Measurements from ENCODE around the gene ADARB2.

ADARB2 gene

DNA sequence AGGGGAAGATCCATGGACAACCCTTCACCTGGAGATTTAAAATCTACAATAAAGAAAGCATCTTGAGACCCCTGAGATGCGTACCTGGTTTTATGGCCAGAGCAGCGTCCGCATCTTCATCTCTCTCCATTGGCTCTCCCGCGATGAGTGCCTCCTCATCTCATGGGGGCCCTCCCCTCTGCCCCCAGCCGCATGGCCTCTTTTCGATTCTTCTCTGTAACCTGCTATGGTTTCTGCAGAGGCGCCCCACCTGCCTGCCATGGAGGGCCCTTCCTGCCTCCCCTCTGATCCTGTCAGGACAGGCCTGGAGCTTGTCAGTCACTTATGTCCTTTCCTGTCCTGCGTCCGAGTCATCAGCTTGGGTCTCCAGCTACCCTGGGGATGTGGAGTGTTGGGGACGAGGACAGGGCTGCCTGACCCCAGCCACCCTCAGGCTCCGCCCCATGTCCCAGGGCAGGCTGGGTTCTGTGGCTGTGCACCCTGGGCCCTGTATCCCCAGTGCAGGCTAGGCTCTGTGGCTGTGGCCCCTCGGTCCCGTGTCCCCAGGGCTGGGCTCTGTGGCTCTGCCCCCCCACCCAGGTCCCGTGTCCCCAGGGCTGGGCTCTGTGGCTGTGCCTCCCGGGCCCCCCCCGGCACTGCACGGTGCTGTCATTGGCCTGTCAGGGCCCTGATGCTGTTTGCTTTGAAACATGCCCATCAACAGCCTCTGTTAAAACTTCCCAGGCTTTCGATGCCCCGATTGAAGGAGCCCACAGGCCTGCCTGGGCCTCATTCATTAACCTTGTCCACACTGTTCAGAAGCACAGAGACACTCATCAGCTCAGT lies 581.3 kb downstream of the ADARB2 start:
- DNase-seq: no peak

DNA sequence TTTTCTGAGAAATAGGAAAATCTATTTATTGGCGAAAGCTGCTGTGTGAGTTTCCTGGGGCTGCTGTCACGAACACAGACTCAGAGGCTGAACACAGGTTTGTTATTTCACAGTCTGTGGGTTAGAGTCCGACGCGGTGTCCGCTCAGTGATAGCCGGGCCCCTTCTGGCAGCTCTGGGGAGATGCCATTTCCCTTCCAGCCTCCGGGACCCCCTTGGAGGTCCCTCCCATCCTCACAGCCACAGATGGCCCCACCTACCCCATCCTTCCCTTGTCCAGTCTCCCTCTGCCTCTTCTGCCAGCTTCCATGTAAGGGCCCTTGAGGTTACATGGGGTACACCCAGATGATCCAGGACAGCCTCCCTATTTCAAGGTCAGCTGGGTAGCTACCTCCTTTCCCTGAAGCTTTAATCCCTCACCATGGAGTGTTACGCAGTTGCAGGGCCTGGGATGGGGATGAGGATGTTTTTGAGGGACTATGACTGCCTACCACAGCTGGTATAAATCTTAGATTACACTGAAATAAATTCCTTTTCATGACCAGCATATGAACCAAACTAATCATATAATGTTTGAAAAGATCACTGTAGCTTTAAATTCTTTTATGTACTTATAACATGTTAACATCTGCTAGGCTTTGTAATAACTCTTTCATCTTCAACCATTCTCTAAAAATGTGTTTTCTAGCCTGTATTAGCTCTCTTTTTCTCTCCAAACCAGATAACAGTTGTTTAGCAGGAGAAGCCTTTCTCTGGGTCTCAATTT lies 582.6 kb downstream of the ADARB2 start:
- DNase-seq: no peak

- no peak for DNase-seq
Observed at GRCh38 chr10:1153805-1154351, 583.4 kb downstream of the ADARB2 start.

DNA sequence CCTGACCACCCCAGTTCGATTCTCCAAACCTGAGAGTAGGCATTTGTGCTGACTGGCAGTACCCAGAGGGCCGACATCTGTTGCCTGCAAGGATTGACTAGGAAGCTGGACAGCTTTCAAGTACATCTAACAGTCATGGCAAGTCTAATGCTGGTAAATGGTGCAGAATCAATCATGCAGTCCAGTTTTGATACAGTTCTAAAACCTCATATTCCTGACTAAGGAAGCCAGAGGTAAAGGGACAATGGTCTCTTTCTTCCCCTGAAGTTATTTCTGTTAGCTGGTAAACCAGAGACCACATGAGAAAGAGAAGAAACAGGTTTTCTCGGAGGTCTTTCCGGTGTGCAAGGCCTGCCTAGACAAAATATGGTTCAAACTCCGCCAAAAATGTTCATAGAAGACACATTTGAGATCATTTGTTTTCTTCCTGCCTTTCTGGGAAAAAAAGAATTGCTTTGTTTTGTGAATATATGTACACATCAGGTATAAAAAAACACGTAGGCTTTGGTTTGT lies 584.0 kb downstream of the ADARB2 start:
- no peak for DNase-seq

- DNase-seq: no peak
Observed at GRCh38 chr10:1152386-1153250, 584.7 kb downstream of the ADARB2 start.

DNA sequence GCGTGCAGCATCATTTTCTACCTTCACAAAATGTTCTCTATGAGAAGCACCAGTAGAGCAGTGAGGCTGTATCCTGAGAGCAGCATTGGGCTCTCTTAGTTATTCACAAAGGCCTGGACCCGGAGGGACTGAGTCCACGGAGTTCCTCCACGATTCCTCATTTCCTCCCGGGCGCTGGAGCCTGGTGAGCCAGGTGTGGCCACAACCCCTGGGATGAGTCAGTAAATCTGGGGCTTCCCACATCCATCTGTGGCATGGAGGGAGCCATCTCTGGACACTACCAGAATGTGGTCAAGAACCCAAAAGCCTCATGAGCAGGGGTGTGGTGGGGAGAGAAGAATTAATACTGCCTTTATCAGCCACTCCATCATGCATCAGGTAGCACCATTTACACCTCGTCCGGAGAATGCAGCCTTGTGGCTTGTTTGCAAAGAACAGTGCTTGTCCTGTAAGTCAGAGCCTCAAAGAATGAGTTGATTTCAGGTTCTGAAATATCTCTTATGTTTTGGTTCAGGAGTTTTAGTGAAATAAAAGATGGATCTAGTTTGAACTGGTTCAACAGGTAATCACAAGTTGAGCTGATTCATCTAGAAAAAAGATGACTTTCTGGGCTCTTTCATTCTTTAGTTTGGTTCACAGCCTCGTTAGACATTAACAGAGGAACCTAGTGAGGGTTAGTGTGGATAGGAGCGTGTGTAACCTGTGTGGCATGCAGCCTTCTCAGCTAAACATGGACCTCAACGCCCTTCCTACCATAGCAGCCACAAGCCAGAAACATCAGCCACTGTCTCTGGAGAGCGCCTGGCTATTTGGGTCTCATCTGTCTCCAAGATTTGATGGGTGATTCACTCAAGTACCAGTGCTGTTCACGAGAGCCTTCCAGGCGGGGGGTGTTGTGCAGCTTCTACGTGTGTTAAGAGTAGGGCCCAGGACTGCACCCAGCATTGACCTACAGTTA lies 586.0 kb downstream of the ADARB2 start:
- DNase-seq: no peak

- no peak for DNase-seq
Observed at GRCh38 chr10:1150638-1150955, 586.7 kb downstream of the ADARB2 start.

- peak; percentile 90 for DNase-seq
Observed at GRCh38 chr10:1149793-1150637, 587.3 kb downstream of the ADARB2 start.

- DNase-seq: no peak
Observed at GRCh38 chr10:1148855-1149605, 588.3 kb downstream of the ADARB2 start.

- DNase-seq: no peak
Observed at GRCh38 chr10:1147810-1148209, 589.5 kb downstream of the ADARB2 start.

- no peak for DNase-seq
Observed at GRCh38 chr10:1142596-1142995, 594.7 kb downstream of the ADARB2 start.

GRCh38 chr10:1141701-1142100 lies 595.6 kb downstream of the ADARB2 start:
- no peak for DNase-seq

- DNase-seq: no peak
Observed at GRCh38 chr10:1141261-1141660, 596.1 kb downstream of the ADARB2 start.

- no peak for DNase-seq
Observed at GRCh38 chr10:1138529-1138928, 598.8 kb downstream of the ADARB2 start.

- DNase-seq: no peak
Observed at GRCh38 chr10:1137499-1138163, 599.7 kb downstream of the ADARB2 start.

DNA sequence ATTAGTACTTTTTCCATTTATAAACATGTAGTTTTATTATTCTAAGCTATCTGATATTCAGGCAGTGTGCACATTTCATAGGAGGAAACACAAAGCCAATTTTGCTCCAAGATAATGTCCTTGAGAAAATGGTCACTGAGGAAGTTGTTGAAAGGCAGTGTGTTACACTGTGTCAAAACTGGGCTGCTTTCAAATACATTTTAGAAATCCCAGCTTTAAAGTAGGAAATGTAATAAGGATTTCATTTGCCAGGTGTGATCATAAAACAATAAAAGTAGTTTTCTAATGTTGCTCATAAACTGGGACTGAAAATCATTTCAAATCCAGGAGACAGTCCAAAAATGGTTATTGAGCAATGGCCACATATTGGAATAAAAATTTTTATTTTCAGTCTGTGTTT lies 601.1 kb downstream of the ADARB2 start:
- no peak for DNase-seq

DNA sequence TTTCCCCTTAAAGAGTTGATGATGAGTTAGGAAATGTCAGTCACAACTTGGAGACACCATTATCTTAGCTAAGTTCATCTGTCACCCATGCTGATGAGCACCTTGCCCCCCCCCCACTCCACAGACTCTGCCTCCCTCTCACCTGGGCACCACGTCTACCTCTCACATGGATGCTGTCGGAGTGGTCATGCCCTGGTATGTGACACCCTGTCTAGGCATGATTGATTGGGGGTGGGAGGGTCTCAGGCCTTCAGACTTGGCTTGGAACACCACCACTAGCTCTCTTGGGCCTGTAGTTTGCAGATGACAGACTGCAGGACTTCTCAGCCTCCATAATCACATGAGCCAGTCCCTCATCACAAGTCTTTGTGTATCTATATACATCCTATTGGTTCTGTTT lies 603.2 kb downstream of the ADARB2 start:
- DNase-seq: no peak

DNA sequence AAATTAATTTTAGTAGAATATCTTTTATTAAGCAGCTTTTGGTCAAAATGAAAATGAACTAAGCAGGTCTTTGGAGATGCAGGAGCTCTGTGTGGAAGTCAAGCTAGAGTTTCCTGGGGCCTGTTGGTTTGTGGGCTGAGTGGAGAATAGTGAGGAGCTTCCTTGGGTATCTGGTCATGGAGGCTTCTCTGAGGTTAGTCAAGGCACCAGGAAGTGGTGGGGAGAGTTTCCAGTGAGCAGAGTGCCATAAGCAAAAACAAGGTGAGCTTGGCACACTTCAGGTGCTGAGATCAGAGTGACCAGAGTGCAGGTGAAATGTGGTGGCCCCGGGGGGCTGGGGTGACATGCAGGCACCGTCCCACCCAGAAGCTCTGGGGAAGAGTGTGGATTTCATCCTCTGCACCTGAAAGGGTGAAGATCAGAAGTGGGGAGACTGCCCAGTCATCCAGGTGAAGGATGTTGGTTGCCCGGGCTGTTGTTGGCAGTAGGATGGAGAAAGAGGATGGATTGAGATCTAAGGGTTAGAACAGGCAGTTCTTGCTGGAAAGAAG lies 603.8 kb downstream of the ADARB2 start:
- no peak for DNase-seq

GRCh38 chr10:1132584-1132983 lies 604.7 kb downstream of the ADARB2 start:
- DNase-seq: no peak

All from NCI-H146 (cell line).